Heart left ventricle (tissue), 13 donors: ENCODE results near the gene CTXN3.

Experiments
- CTCF ChIP-seq, 12 donors: fragments of 200-600 bp; sonication (generic) in 4 of 12; IDR thresholded peaks; one replicate each; pipeline versions ENCODE4 v1.5.0 to v1.8.0; 2018 to 2022; ENCODE audit warnings: antibody characterized with exemption in 12 of 12, mild to moderate bottlenecking in 5 of 12
- POLR2A ChIP-seq, 2 donors: fragments of 450-650 bp; IDR thresholded peaks; one replicate each; pipeline ENCODE4 v1.6.1; 2017; ENCODE audit warnings: antibody characterized with exemption in 2 of 2, mild to moderate bottlenecking in 2 of 2, moderate library complexity in 2 of 2
- donor health status: ischemic (EF 13 %, LVEDD 7.1; RV severe dilation, severe dysfunction).
- donor health status: DM: no; HTN: yes; CAD: no.
- donor health status: DM: no; HTN: no; CAD: no.
- donor health status: ischemic (EF 25% LVEDD 6.9; RV normal size, moderate dysfunction).
- donor health status: ischemic (EF 25% LVEDD 5.7; RV mildly dilated, moderate dysfunction).
- donor health status: ischemic (EF 35%, LVEDD 5.7; RV mildly dilated, moderate dysfunction).
- donor health status: nonischemic (EF 11% LVEDD 7.7; RV severe dilation, severe dysfunction).
- donor health status: DM: yes; HTN: yes; CAD: no.
- donor health status: PGD.
- donor health status: ischemic (EF 29% LVEDD 5.4; RV normal size, mild dysfunction).
- donor health status: nonischemic (EF 23%, LVEDD 6.1; RV moderate dilation, normal function).

GRCh38 chr5:127612441-127613141 is 36.3 kb upstream of the CTXN3 start:
- TF ChIP-seq POLR2A (IDR thresholded peaks at IDR 0.05) = no peak
- no peak for TF ChIP-seq CTCF (IDR thresholded peaks at IDR 0.05)
